GM19238 (cell line): ENCODE results near the gene LRRC63.

Source experiments
- DNase-seq: peaks from one replicate; pipeline ENCODE4 v3.0.0; 2011; ENCODE audit warnings: low spot score; ENCODE audit not compliant: insufficient read length

LRRC63 gene

GRCh38 chr13:46310066-46310465, 98.3 kb downstream of the LRRC63 start:
- DNase-seq = no peak

DNA sequence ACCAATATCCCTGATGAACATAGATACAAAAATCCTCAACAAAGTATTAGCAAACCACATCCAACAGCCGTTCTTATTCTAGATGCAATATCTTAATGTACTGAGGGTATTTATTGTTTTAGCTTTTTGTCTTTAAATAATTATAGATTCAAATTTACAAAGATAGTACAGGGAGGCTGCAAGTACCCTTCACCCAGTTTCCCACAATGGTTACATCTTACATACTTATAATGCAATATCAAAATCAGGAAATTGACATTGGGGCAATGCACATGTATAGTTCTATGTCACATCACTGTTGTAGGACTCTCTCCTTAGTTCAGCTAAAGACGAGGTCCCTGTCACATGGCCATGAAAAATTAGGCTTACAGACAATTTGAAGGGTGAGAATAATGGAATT, 99.5 kb downstream of the LRRC63 start:
- DNase-seq = no peak

DNA sequence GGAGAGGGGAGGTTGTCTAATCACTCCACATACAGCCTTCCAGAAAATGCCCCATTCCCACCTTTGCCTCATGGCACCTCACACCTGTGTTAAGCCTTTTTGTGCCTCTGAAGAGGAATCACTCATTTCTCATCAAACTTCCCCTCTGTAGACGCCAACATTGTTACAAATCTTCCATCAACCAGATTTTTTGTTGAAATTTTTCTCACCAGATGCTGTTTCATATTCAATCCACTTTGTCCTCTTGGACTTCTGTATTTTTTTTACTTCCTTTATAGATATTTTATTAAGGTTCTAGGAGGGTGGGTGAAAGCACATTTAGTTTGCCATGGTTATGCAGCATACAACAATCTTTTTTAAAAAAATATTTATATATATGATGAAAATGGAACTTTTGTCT, 101.3 kb downstream of the LRRC63 start:
- DNase-seq = no peak

- DNase-seq = no peak
These were observed 101.9 kb downstream of the LRRC63 start for GRCh38 chr13:46313432-46314257.

GRCh38 chr13:46314587-46314986, 102.9 kb downstream of the LRRC63 start:
- no peak for DNase-seq

DNA sequence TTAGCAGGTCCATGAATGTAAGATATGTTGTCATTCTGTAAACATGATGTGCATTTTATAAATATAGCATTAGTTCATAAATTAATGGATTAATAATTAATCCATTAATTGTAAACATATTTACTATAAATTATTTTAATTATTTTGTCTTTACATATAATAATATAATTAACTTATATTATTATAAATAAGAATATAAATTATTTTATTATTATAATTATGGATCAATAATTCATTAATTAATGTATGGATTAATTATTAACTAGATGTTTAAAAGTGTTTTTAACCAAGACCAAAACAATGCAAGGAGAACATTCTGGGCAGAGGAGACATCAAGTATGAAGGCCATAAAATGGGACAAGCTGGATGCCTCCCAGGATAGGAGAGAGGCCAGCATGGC, 103.3 kb downstream of the LRRC63 start:
- no peak for DNase-seq

- DNase-seq = no peak
These were observed 103.9 kb downstream of the LRRC63 start for GRCh38 chr13:46315491-46316075.

GRCh38 chr13:46317120-46317519, 105.4 kb downstream of the LRRC63 start:
- DNase-seq = no peak

DNA sequence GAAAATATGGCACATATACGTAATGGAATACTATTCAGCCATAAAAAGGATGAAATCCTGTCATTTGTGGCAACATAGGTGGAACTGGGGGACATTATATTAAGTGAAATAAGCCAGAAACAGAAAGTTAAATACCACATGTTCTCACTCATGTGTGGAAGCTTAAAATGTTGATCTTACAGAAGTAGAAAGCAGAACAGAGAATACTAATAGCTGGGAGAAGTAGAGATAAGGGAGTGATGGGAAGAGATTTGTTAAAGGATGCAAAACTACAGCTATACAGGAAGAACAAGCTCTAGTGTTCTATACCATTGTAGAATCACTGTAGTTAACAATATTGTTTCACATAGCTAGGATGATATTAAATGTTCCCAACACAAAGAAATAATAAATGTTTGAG, 107.3 kb downstream of the LRRC63 start:
- no peak for DNase-seq

DNA sequence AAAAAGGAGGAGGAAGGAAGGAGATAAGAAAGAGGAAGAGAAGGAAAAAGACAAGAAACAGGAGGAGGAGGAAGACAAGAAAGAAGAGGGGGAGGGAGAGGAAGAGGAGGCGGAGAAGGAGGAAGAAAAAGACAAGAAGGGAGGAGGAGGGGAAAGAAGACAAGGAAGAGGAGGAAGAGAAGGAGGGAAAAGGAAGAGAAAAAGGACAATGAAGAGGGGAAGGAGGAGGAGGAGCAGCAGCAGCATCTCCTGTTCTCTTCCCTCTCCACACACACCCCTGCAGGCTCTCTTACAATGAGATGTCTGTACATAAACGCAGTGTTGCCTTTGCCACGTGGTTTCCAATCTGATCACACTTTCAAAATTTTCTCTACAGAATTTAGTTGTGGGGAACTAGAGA, 108.7 kb downstream of the LRRC63 start:
- DNase-seq = no peak

GRCh38 chr13:46320821-46321220, 109.1 kb downstream of the LRRC63 start:
- DNase-seq = no peak

- DNase-seq = peak; percentile 48
These were observed 109.9 kb downstream of the LRRC63 start for GRCh38 chr13:46321494-46322225.

DNA sequence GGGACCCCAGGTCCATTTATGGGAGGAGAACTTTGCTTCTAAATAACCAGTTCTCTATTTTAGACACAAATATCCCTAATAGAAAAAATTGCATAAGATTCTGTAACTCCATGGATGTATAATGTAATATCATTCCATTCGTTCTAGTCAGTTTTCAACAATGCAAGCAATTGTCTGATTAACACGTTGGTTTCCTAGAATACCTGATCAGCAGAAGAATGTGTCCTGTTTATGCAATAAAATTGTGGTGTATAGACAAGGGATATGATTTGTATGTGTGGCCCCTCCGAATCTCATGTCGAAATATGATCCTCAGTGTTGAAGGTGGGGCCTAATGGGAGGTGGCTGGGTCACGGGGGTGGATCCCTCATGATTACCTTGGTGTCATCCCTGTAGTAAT, 113.2 kb downstream of the LRRC63 start:
- no peak for DNase-seq
